SW480 (cell line): Measurements from ENCODE around the gene GFOD2.
"Not testable (repeated sequence)": the region's sequence is repeated elsewhere in the genome, so short reads cannot be mapped to it uniquely, and the experiment has no call there.

Source experiments
- DNase-seq: peaks from one replicate; pipeline ENCODE4 v3.0.0-alpha.2; 2016; ENCODE audit warnings: low spot score

GFOD2 gene, protein sequence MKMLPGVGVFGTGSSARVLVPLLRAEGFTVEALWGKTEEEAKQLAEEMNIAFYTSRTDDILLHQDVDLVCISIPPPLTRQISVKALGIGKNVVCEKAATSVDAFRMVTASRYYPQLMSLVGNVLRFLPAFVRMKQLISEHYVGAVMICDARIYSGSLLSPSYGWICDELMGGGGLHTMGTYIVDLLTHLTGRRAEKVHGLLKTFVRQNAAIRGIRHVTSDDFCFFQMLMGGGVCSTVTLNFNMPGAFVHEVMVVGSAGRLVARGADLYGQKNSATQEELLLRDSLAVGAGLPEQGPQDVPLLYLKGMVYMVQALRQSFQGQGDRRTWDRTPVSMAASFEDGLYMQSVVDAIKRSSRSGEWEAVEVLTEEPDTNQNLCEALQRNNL

GRCh38 chr16:67719048-67719777 is at the start of gene GFOD2:
GFOD2 (minus strand) TSS chr16:67719316; CDS start chr16:67685715, 33,601 bp downstream.
- peak; percentile 81 for DNase-seq

- DNase-seq: no peak
These were observed 48.8 kb upstream of the GFOD2 start for GRCh38 chr16:67767953-67768352.

DNA sequence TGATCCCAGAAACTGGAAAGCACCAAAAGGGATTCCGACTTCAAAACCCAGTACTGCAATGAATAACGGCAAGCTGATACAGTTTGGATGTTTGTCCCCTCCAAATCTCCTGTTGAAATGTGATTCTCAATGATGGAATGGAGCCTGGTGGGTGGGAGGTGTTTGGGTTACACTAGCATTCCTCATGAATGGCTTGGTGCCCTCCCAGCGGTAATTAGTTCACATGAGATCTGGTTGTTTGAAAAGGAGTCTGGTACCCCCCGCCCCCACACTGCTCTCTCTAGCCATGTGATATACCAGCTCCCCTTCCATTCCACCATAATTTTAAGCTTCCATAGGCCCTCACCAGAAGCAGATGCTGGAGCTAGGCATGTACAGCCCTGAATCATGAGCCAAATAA is 47.2 kb upstream of the GFOD2 start:
- no peak for DNase-seq

- no peak for DNase-seq
These were observed 45.1 kb upstream of the GFOD2 start for GRCh38 chr16:67764158-67764667.

DNA sequence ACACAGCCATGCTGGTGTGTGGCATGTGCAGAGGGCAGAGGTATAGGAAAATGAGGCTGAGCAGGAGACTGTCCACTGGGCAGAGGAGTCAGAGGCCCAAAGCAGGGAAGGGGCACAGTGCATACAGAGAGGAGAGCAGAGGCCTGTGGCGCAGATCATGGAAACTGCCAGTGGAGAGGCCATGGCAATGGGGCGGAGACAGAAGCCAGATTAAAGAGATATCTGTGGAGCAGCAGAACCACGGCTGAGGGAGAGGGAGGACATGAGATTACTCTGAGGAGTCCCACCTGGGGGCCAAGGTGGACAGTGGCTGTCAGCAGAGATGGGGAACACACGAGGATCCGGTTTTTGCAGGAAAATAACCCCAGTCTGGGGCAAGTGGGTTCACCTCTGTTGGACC is 44.0 kb upstream of the GFOD2 start:
- no peak for DNase-seq

- DNase-seq: no peak
These were observed 43.3 kb upstream of the GFOD2 start for GRCh38 chr16:67762385-67762784.

GRCh38 chr16:67761924-67762323 is 42.8 kb upstream of the GFOD2 start:
- DNase-seq: no peak

- DNase-seq: no peak
These were observed 41.8 kb upstream of the GFOD2 start for GRCh38 chr16:67760956-67761230.

DNA sequence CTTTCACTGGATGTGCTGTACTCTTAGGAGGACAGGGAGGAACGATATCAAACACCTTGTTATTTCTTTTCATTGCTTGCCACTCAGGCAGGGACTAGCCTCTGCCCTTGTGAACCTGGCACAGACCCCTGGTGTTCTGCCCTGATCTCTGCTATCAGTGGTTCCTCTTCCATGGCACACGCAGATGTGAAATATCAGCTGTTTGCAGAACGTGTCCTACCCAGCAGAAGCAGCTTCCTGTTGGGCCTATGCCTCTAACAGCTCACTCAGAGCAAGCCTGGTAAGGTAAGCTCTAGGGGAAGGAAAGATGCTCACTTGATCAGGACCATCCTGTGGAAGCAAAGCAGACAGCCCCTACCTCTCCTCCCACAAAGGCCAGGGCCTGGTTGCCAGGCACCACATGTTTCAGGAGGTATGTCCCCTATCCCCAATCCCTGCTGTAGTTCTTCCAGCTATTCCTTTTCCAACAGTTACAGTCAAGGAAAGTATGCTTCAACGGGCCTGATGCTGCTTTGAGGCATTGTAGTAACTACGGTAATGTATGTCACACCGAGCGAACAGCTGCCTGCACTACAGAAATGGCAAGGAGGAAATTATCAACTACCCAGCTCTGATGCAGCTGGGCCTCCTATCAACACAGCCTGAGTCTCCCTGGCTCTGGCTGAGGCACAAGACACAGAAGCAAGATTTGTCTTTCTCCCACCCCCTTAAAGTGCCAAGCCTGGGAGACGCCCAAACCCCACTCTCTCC is 41.3 kb upstream of the GFOD2 start:
- no peak for DNase-seq

GRCh38 chr16:67758966-67759365 is 39.9 kb upstream of the GFOD2 start:
- no peak for DNase-seq

GRCh38 chr16:67758006-67758405 is 38.9 kb upstream of the GFOD2 start:
- no peak for DNase-seq

DNA sequence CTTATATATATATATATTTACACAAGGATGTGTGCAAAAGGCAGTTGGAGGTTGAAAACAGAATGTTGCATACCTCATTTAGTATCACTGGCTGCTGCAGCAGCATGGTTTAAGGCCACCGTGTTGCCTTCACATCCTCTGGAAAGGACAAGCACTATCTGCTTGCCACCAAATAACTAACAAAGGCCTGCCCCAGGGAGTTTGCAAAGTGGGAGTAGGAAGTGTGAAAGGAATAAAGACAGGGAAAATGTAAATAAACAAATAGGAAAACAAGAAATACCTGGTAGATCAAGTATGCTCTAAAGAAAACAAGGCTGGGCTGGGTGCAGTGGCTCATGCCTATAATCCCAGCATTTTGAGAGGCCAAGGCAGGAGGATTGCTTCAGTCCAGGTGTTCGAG is 33.5 kb upstream of the GFOD2 start:
- DNase-seq: no peak

DNA sequence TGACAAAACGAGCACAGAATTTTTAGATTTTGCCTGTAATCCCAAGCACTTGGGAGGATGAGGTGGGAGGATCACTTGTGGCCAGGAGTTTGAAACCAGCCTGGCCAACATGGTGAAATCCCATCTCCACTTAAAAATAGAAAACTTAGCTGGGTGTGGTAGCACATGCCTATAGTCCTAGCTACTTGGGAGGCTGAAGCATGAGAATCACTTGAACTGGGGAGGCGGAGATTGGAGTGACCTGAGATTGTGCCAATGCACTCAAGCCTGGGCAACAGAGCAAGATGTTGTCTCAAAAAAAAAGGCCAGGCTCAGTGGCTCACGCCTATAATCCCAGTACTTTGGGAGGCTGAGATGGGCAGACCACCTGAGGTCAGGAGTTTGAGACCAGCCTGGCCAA is 32.2 kb upstream of the GFOD2 start:
- DNase-seq: not testable (repeated sequence)

- DNase-seq: no peak
These were observed 31.4 kb upstream of the GFOD2 start for GRCh38 chr16:67750466-67750865.

- no peak for DNase-seq
These were observed 30.4 kb upstream of the GFOD2 start for GRCh38 chr16:67749436-67750078.

GRCh38 chr16:67748834-67749233 is 29.7 kb upstream of the GFOD2 start:
- no peak for DNase-seq

DNA sequence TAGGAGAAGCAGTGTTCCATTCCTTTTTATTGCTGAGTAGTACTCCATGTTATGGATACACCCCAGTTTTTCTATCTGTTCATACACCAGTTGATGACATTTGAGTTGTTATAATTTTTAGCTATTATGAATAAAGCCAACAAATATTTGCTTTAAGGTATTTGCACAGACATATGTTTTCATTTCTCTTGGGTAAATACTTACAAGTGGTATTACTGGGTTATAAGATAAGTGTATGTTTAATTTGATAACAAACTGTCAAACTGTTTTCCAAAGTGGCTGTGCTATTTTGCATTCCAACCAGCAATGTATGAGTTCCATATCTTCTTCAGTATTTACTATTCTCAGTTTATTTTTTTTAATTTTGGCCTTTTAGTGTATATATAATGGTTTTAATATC is 27.7 kb upstream of the GFOD2 start:
- DNase-seq: no peak

- DNase-seq: no peak
These were observed 22.0 kb upstream of the GFOD2 start for GRCh38 chr16:67741118-67741517.

DNA sequence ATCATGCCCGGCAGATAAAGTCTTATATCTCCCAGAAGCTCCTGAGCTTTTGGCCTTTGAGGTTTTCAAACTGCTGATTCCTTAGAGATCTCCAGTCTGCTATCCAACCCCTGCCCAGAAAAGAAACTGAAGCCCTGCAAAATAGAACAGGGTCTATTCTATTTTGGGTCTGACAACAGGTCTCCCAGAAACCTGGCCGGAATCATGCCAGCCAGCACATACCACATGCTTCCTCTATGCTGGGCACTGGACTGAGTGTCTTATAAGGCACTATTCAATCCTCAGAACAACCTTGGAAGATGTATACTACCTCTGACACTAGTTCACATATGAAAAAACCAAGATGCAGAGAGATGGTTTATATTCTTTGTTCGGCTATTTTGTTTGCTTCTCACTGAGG is 21.3 kb upstream of the GFOD2 start:
- DNase-seq: no peak

GRCh38 chr16:67736858-67737257 is 17.7 kb upstream of the GFOD2 start:
- peak; percentile 18 for DNase-seq

DNA sequence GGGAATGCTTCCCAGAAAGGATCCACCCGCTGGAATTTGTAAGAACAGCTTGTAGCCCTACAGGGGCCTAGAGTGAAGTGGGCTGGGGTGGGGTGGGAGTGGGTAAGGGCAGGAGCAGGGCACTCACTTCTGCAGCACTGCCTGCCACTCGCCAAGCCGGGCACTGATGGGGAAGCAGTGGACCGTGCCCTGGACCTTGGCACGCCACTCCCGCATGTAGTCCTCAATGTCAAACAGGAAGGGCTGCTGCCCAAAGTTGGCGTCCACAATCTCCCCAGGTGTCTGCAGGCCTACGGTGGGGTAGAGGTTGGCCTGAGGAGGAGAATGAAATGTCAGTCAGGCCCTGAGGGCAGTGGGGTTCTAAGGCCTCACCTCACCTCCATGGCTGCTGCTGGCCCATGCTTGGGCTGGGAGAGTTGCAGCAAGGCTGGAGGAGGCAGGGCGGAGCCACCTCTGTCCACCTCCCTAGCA is 15.7 kb upstream of the GFOD2 start:
- DNase-seq: no peak
